Measurements from ENCODE around the gene HEXB. TPM values are rescaled to one million over a fixed set of nuclear protein-coding genes. Genes with fewer than 3 reads are reported as not detected.
"Not testable (repeated sequence)": the region's sequence is repeated elsewhere in the genome, so short reads cannot be mapped to it uniquely, and the experiment has no call there.

The HEXB gene
- total RNA-seq, 1 experiment from 2014 or later, result 46.8 TPM

- Histone ChIP-seq H3K4me1 (no peaks in the 10 kb centered on the region), H3K4me3 (no peak overlapping the region), H3K36me3 (no peaks in the 10 kb centered on the region), H3K27me3 (no peaks in the 10 kb centered on the region), H3K27ac (no peak overlapping the region), H3K9me3 (replicated peaks) (no peaks in the 10 kb centered on the region)
- no peak for DNase-seq
Measured at GRCh38 chr5:74672215-74672877, 12.7 kb upstream of the HEXB start.

- Histone ChIP-seq H3K4me1 (no peaks in the 10 kb centered on the region), H3K27ac (no peak overlapping the region), H3K36me3 (no peaks in the 10 kb centered on the region), H3K27me3 (no peaks in the 10 kb centered on the region), H3K4me3 (no peak overlapping the region), H3K9me3 (replicated peaks) (no peaks in the 10 kb centered on the region)
- DNase-seq, result peak; percentile 16 to 52
Measured at GRCh38 chr5:74673011-74673790, 11.8 kb upstream of the HEXB start.

GRCh38 chr5:74676466-74676865 is 8.6 kb upstream of the HEXB start:
- not testable (repeated sequence) for H3K9me3 ChIP-seq (replicated peaks); H3K27ac ChIP-seq; DNase-seq; H3K36me3 ChIP-seq; H3K27me3 ChIP-seq; H3K4me3 ChIP-seq; H3K4me1 ChIP-seq

- H3K9me3 ChIP-seq (replicated peaks); DNase-seq; H3K27ac ChIP-seq; H3K36me3 ChIP-seq; H3K4me3 ChIP-seq; H3K4me1 ChIP-seq; H3K27me3 ChIP-seq: not testable (repeated sequence)
Measured at GRCh38 chr5:74678123-74678522, 6.9 kb upstream of the HEXB start.

GRCh38 chr5:74679300-74679699 is 5.7 kb upstream of the HEXB start:
- H3K9me3 ChIP-seq (replicated peaks); H3K27me3 ChIP-seq; H3K27ac ChIP-seq; H3K4me1 ChIP-seq; H3K36me3 ChIP-seq; DNase-seq; H3K4me3 ChIP-seq: not testable (repeated sequence)

GRCh38 chr5:74679966-74680365 is 5.1 kb upstream of the HEXB start:
- Histone ChIP-seq H3K9me3 (replicated peaks) (no peaks in the 10 kb centered on the region), H3K27me3 (no peaks in the 10 kb centered on the region), H3K36me3 (no peaks in the 10 kb centered on the region), H3K4me1 (no peaks in the 10 kb centered on the region), H3K4me3 (no peak overlapping the region), H3K27ac (no peak overlapping the region)
- DNase-seq, result no peak

- Histone ChIP-seq H3K27me3 (no peaks in the 10 kb centered on the region), H3K36me3 (no peaks in the 10 kb centered on the region), H3K9me3 (replicated peaks) (no peaks in the 10 kb centered on the region), H3K4me1 (peaks cover 11% of the 10 kb centered on the region; the same call in 1 of the 2 replicates), H3K27ac (no peak overlapping the region; the same call in 1 of the 2 replicates), H3K4me3 (peak overlapping the region; percentile 84)
- no peak for DNase-seq
Measured at GRCh38 chr5:74685979-74686631, 1.1 kb downstream of the HEXB start.

- no peak for DNase-seq
- Histone ChIP-seq H3K4me1 (peaks cover 11% of the 10 kb centered on the region; the same call in 1 of the 2 replicates), H3K36me3 (no peaks in the 10 kb centered on the region), H3K4me3 (no peak overlapping the region), H3K27me3 (no peaks in the 10 kb centered on the region), H3K9me3 (replicated peaks) (no peaks in the 10 kb centered on the region), H3K27ac (no peak overlapping the region)
Measured at GRCh38 chr5:74686962-74687751, 2.1 kb downstream of the HEXB start.

GRCh38 chr5:74693191-74693590 is 8.2 kb downstream of the HEXB start:
- Histone ChIP-seq H3K27ac (no peak overlapping the region), H3K4me3 (no peak overlapping the region), H3K36me3 (peaks cover 10% of the 10 kb centered on the region), H3K4me1 (no peaks in the 10 kb centered on the region), H3K27me3 (no peaks in the 10 kb centered on the region), H3K9me3 (replicated peaks) (no peaks in the 10 kb centered on the region)
- no peak for DNase-seq

GRCh38 chr5:74717596-74717995 is 32.6 kb downstream of the HEXB start:
- H3K9me3 ChIP-seq (replicated peaks), result no peaks in the 10 kb centered on the region
- no peak for DNase-seq
- peaks cover 35% of the 10 kb centered on the region for H3K36me3 ChIP-seq
- H3K4me1 ChIP-seq, result no peaks in the 10 kb centered on the region
- no peak overlapping the region for H3K27ac ChIP-seq
- H3K4me3 ChIP-seq, result no peak overlapping the region
- H3K27me3 ChIP-seq, result no peaks in the 10 kb centered on the region

- no peaks in the 10 kb centered on the region for H3K27me3 ChIP-seq
- no peak overlapping the region for H3K4me3 ChIP-seq
- no peaks in the 10 kb centered on the region for H3K9me3 ChIP-seq (replicated peaks)
- DNase-seq, result no peak
- H3K27ac ChIP-seq, result no peak overlapping the region
- H3K4me1 ChIP-seq, result no peaks in the 10 kb centered on the region
- peaks cover 61% of the 10 kb centered on the region for H3K36me3 ChIP-seq
Measured at GRCh38 chr5:74722271-74722670, 37.2 kb downstream of the HEXB start.

GRCh38 chr5:74725331-74725730 is 40.3 kb downstream of the HEXB start:
- peaks cover 61% of the 10 kb centered on the region for H3K36me3 ChIP-seq

GRCh38 chr5:74736759-74737158 is 51.7 kb downstream of the HEXB start:
- Histone ChIP-seq H3K27me3 (no peaks in the 10 kb centered on the region; the same call in 1 of the 2 replicates), H3K4me1 (no peaks in the 10 kb centered on the region), H3K36me3 (peaks cover 64% of the 10 kb centered on the region), H3K9me3 (replicated peaks) (no peaks in the 10 kb centered on the region), H3K27ac (no peak overlapping the region), H3K4me3 (no peak overlapping the region)
- DNase-seq, result no peak

More at GRCh38 chr5:74725331-74725730, 40.3 kb downstream of the HEXB start:
- no peaks in the 10 kb centered on the region for H3K27me3 ChIP-seq
- H3K4me3 ChIP-seq, result no peak overlapping the region
- DNase-seq, result no peak
- no peaks in the 10 kb centered on the region for H3K9me3 ChIP-seq (replicated peaks)
- H3K4me1 ChIP-seq, result no peaks in the 10 kb centered on the region
- H3K27ac ChIP-seq, result no peak overlapping the region

- H3K9me3 ChIP-seq (replicated peaks), result no peaks in the 10 kb centered on the region
- H3K27ac ChIP-seq, result no peak overlapping the region
- H3K36me3 ChIP-seq, result peaks cover 62% of the 10 kb centered on the region
- DNase-seq, result no peak
- no peak overlapping the region for H3K4me3 ChIP-seq
- H3K27me3 ChIP-seq, result no peaks in the 10 kb centered on the region; the same call in 1 of the 2 replicates
- H3K4me1 ChIP-seq, result no peaks in the 10 kb centered on the region
Measured at GRCh38 chr5:74738406-74738805, 53.4 kb downstream of the HEXB start.

Data from SJCRH30 (cell line).